Ectodermal cell (in vitro differentiated cells): ENCODE data around the gene ADNP2.

Experiments used
- H3K27ac ChIP-seq: 2 replicates; pipeline ENCODE4 v1.7.0; 2013; ENCODE audit warnings: mild to moderate bottlenecking, low read depth, low read length; ENCODE audit not compliant: insufficient read depth, poor library complexity, severe bottlenecking
- H3K27me3 ChIP-seq: 2 replicates; pipeline ENCODE4 v1.7.0; 2013; ENCODE audit warnings: mild to moderate bottlenecking, low read length; ENCODE audit not compliant: insufficient read depth, control insufficient read depth, poor library complexity, severe bottlenecking
- H3K36me3 ChIP-seq: one replicate; pipeline ENCODE4 v1.7.0; 2013; ENCODE audit warnings: low read length; ENCODE audit not compliant: control insufficient read depth, insufficient read depth
- H3K4me1 ChIP-seq: one replicate; pipeline ENCODE4 v1.7.0; 2013; ENCODE audit warnings: low read length; ENCODE audit not compliant: control insufficient read depth, insufficient read depth
- H3K4me3 ChIP-seq: 2 replicates; pipeline ENCODE4 v1.7.0; 2013; ENCODE audit warnings: low read depth, low read length, control low read depth; ENCODE audit not compliant: insufficient read depth
- H3K9me3 ChIP-seq: 2 replicates; pipeline ENCODE4 v1.7.0; 2013; ENCODE audit warnings: mild to moderate bottlenecking, low read length, moderate library complexity; ENCODE audit not compliant: control insufficient read depth
- WGBS, 2 experiments: methylation state at CpG; one replicate each; pipeline ENCODE4 v1.1.7; 2013; ENCODE audit warnings: missing lambda C conversion rate in 2 of 2; 5-methylcytosine and 5-hydroxymethylcytosine counted together

The ADNP2 gene

GRCh38 chr18:80075940-80076339, 33.1 kb upstream of the ADNP2 start:
- 92 to 95% methylated on average over 7 of the region's 7 CpGs for WGBS, 2 experiments
- Histone ChIP-seq H3K27me3 (no peaks in the 10 kb centered on the region), H3K4me1 (no peaks in the 10 kb centered on the region), H3K4me3 (no peak overlapping the region), H3K9me3 (no peaks in the 10 kb centered on the region), H3K36me3 (no peaks in the 10 kb centered on the region), H3K27ac (no peak overlapping the region)

GRCh38 chr18:80076379-80076778, 32.7 kb upstream of the ADNP2 start:
- Histone ChIP-seq H3K27me3 (no peaks in the 10 kb centered on the region), H3K9me3 (no peaks in the 10 kb centered on the region), H3K36me3 (no peaks in the 10 kb centered on the region), H3K4me3 (no peak overlapping the region), H3K4me1 (no peaks in the 10 kb centered on the region), H3K27ac (no peak overlapping the region)
- WGBS, 2 experiments = 95% methylated on average over 8 to 9 of the region's 9 CpGs

- no peak overlapping the region for H3K27ac ChIP-seq
- H3K27me3 ChIP-seq = no peaks in the 10 kb centered on the region
- H3K9me3 ChIP-seq = no peaks in the 10 kb centered on the region
- no peak overlapping the region for H3K4me3 ChIP-seq
- H3K4me1 ChIP-seq = no peaks in the 10 kb centered on the region
- no peaks in the 10 kb centered on the region for H3K36me3 ChIP-seq
- 96% methylated on average over 21 of the region's 21 CpGs for WGBS, 2 experiments
Measured at GRCh38 chr18:80077873-80078272, 31.2 kb upstream of the ADNP2 start.

- no peaks in the 10 kb centered on the region for H3K36me3 ChIP-seq
- H3K27ac ChIP-seq = no peak overlapping the region
- no peaks in the 10 kb centered on the region for H3K27me3 ChIP-seq
- no peaks in the 10 kb centered on the region for H3K9me3 ChIP-seq
- H3K4me1 ChIP-seq = no peaks in the 10 kb centered on the region
- 74 to 79% methylated on average over 4 of the region's 4 CpGs for WGBS, 2 experiments
- H3K4me3 ChIP-seq = no peak overlapping the region
Measured at GRCh38 chr18:80086281-80086680, 22.8 kb upstream of the ADNP2 start.

DNA sequence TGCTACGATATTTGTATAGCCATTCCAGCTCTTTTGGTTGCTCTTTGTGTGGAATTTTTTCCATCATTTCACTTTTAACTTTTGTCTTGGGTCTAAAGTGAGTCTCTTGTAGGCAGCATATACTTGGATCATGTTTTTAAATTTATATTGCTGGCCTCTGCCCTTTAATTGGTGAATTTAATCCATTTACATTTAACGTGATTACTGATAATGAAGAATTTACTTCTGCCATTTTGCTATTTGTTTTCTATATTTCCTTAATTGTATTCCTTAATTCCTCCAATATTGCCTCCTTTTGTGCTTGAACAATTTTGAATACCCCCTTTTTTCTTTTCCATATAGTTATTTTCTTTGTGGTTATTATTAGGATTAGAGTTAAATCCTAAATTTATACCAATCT, 21.0 kb upstream of the ADNP2 start:
- Histone ChIP-seq H3K36me3 (no peaks in the 10 kb centered on the region), H3K4me1 (no peaks in the 10 kb centered on the region), H3K27ac (no peak overlapping the region), H3K9me3 (no peaks in the 10 kb centered on the region), H3K27me3 (no peaks in the 10 kb centered on the region), H3K4me3 (no peak overlapping the region)
- 67% methylated on average over 2 of the region's 2 CpGs; no CpG with 5 or more reads in 1 of the 2 experiments for WGBS, 2 experiments

DNA sequence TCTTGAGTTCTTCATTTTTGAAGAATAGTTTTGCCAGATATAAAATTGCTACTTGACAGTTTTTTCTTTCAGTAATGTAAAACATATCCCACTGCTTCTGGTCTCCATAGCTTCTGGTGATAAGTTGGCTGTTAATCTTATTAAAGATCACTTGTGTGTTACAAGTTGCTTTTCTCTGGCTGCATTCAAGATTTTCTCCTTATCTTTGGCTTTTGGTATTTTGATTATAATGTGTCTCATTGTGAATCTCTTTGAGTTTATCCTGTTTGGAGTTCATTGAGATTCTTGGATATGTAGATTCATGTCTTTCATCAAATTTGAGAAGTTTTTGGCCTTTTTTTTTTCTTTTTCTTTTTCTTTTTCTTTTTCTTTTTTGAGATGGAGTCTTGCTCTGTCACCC, 20.2 kb upstream of the ADNP2 start:
- H3K27ac ChIP-seq = no peak overlapping the region
- H3K4me1 ChIP-seq = no peaks in the 10 kb centered on the region
- no peaks in the 10 kb centered on the region for H3K27me3 ChIP-seq
- no peaks in the 10 kb centered on the region for H3K9me3 ChIP-seq
- H3K36me3 ChIP-seq = no peaks in the 10 kb centered on the region
- H3K4me3 ChIP-seq = no peak overlapping the region

GRCh38 chr18:80095414-80095813, 13.6 kb upstream of the ADNP2 start:
- Histone ChIP-seq H3K9me3 (no peaks in the 10 kb centered on the region), H3K4me1 (no peaks in the 10 kb centered on the region), H3K27ac (no peak overlapping the region), H3K36me3 (no peaks in the 10 kb centered on the region), H3K4me3 (no peak overlapping the region), H3K27me3 (no peaks in the 10 kb centered on the region)
- WGBS, 2 experiments = 85% methylated on average over 7 of the region's 7 CpGs

DNA sequence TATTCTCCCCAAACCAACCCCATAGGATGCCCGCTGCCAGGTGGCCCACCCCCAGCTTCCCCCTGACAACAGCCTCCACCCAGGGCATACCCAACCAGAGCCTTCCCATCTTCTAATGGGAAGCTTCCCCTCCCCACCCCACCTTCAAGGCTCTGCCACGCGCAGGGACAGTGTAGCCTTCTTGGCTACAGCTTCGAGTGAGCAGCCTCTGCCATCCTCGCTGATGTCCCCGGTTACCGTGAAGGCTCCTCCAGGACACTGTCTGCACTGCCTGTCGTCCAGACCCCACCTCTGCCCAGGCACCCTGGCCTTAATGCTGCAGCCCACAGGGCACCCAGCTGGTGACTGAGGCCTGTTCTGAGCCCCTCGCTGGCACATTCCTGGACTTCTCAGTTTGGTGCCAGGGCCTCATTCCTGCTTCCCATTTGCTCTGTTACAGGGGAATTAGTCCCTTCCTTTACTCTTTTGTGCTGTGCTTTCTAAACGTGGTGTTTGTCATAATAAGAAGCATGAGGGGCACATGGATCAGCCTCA, 13.0 kb upstream of the ADNP2 start:
- Histone ChIP-seq H3K4me1 (no peaks in the 10 kb centered on the region), H3K9me3 (no peaks in the 10 kb centered on the region), H3K27ac (no peak overlapping the region), H3K27me3 (no peaks in the 10 kb centered on the region), H3K36me3 (no peaks in the 10 kb centered on the region), H3K4me3 (no peak overlapping the region)
- WGBS, 2 experiments = 89 to 93% methylated on average over 10 of the region's 10 CpGs

DNA sequence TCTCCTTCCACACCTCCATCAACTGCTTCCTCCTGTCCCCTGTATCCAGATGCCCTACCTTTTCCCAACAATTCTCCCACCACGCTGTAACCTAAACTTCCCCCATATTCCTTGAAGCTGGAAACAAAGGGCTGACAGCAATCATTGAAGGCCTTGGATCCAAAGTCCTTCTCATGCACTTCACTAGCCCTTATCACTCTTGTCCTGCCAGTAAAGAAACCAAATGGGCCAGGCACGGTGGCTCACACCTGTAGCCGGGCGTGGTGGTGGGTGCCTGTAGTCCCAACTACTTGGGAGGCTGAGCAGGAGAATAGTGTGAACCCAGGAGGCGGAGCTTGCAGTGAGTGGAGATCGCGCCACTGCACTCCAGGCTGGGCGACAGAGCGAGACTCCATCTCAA, 11.9 kb upstream of the ADNP2 start:
- H3K4me1 ChIP-seq = no peaks in the 10 kb centered on the region
- 73 to 89% methylated on average over 9 of the region's 9 CpGs for WGBS, 2 experiments
- H3K27me3 ChIP-seq = no peaks in the 10 kb centered on the region
- no peaks in the 10 kb centered on the region for H3K9me3 ChIP-seq
- no peak overlapping the region for H3K4me3 ChIP-seq
- no peak overlapping the region for H3K27ac ChIP-seq
- no peaks in the 10 kb centered on the region for H3K36me3 ChIP-seq

GRCh38 chr18:80103231-80103630, 5.8 kb upstream of the ADNP2 start:
- Histone ChIP-seq H3K9me3 (no peaks in the 10 kb centered on the region), H3K27ac (no peak overlapping the region), H3K27me3 (no peaks in the 10 kb centered on the region), H3K4me3 (no peak overlapping the region), H3K36me3 (no peaks in the 10 kb centered on the region), H3K4me1 (peaks cover 12% of the 10 kb centered on the region)
- WGBS, 2 experiments = 93 to 97% methylated on average over 6 of the region's 6 CpGs

GRCh38 chr18:80104364-80104779, 4.7 kb upstream of the ADNP2 start:
- Histone ChIP-seq H3K27ac (no peak overlapping the region), H3K4me3 (no peak overlapping the region), H3K36me3 (no peaks in the 10 kb centered on the region), H3K9me3 (no peaks in the 10 kb centered on the region), H3K4me1 (peaks cover 12% of the 10 kb centered on the region), H3K27me3 (no peaks in the 10 kb centered on the region)
- 20 to 22% methylated on average over 7 of the region's 7 CpGs for WGBS, 2 experiments
